ENCODE data around the gene TUT4.

Gene TUT4

GRCh38 chr1:52482326-52483004 lies 70.4 kb downstream of the TUT4 start:
- Histone ChIP-seq H4K20me1 (ENCODE audit: insufficient read depth, low read length) (no peaks in the 10 kb centered on the region), H3K4me1 (ENCODE audit: low read length) (no peaks in the 10 kb centered on the region), H3K9me3 (ENCODE audit: insufficient read depth, low read length) (no peaks in the 10 kb centered on the region), H3K4me2 (ENCODE audit: low read length) (no peak overlapping the region), H3K4me3 (ENCODE audit: low read length) (no peak overlapping the region), H3K27me3 (ENCODE audit: low read depth, low read length) (no peaks in the 10 kb centered on the region), H3K36me3 (replicated peaks; ENCODE audit: low read depth, low read length) (no peaks in the 10 kb centered on the region), H3K9ac (ENCODE audit: low read length) (no peak overlapping the region), H2AFZ (ENCODE audit: low read depth, low read length) (no peak overlapping the region), H3K79me2 (ENCODE audit: low read length) (no peaks in the 10 kb centered on the region), H3K27ac (ENCODE audit: low read length) (no peak overlapping the region)
- TF ChIP-seq, protein P1, sequence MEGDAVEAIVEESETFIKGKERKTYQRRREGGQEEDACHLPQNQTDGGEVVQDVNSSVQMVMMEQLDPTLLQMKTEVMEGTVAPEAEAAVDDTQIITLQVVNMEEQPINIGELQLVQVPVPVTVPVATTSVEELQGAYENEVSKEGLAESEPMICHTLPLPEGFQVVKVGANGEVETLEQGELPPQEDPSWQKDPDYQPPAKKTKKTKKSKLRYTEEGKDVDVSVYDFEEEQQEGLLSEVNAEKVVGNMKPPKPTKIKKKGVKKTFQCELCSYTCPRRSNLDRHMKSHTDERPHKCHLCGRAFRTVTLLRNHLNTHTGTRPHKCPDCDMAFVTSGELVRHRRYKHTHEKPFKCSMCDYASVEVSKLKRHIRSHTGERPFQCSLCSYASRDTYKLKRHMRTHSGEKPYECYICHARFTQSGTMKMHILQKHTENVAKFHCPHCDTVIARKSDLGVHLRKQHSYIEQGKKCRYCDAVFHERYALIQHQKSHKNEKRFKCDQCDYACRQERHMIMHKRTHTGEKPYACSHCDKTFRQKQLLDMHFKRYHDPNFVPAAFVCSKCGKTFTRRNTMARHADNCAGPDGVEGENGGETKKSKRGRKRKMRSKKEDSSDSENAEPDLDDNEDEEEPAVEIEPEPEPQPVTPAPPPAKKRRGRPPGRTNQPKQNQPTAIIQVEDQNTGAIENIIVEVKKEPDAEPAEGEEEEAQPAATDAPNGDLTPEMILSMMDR (IDR thresholded peaks at IDR 0.05; ENCODE audit: low read depth, low read length), result no peak
- TF ChIP-seq EZH2phosphoT487 (IDR thresholded peaks at IDR 0.05; ENCODE audit: low read depth), result no peak

- H3K4me1 ChIP-seq (ENCODE audit: low read length), result no peaks in the 10 kb centered on the region
- no peaks in the 10 kb centered on the region for H3K27me3 ChIP-seq (ENCODE audit: low read depth, low read length)
- H2AFZ ChIP-seq (ENCODE audit: low read depth, low read length), result no peak overlapping the region
- no peak overlapping the region for H3K4me3 ChIP-seq (ENCODE audit: low read length)
- H3K9ac ChIP-seq (ENCODE audit: low read length), result no peak overlapping the region
- TF ChIP-seq EZH2phosphoT487 (IDR thresholded peaks at IDR 0.05; ENCODE audit: low read depth), result no peak
- TF ChIP-seq, protein P1 (IDR thresholded peaks at IDR 0.05; ENCODE audit: low read depth, low read length), result no peak
- H3K9me3 ChIP-seq (ENCODE audit: insufficient read depth, low read length), result no peaks in the 10 kb centered on the region
- H3K4me2 ChIP-seq (ENCODE audit: low read length), result no peak overlapping the region
- no peaks in the 10 kb centered on the region for H3K79me2 ChIP-seq (ENCODE audit: low read length)
- H3K27ac ChIP-seq (ENCODE audit: low read length), result no peak overlapping the region
- no peaks in the 10 kb centered on the region for H4K20me1 ChIP-seq (ENCODE audit: insufficient read depth, low read length)
- H3K36me3 ChIP-seq (replicated peaks; ENCODE audit: low read depth, low read length), result peaks cover 4% of the 10 kb centered on the region
Observed at GRCh38 chr1:52479076-52479475, 73.8 kb downstream of the TUT4 start.

- H4K20me1 ChIP-seq (ENCODE audit: insufficient read depth, low read length), result no peaks in the 10 kb centered on the region
- H3K36me3 ChIP-seq (replicated peaks; ENCODE audit: low read depth, low read length), result peaks cover 4% of the 10 kb centered on the region
- TF ChIP-seq, protein P1 (IDR thresholded peaks at IDR 0.05; ENCODE audit: low read depth, low read length), result no peak
- no peak for TF ChIP-seq EZH2phosphoT487 (IDR thresholded peaks at IDR 0.05; ENCODE audit: low read depth)
- no peaks in the 10 kb centered on the region for H3K27me3 ChIP-seq (ENCODE audit: low read depth, low read length)
- no peak overlapping the region for H3K9ac ChIP-seq (ENCODE audit: low read length)
- no peak overlapping the region for H3K4me2 ChIP-seq (ENCODE audit: low read length)
- H2AFZ ChIP-seq (ENCODE audit: low read depth, low read length), result no peak overlapping the region
- no peaks in the 10 kb centered on the region for H3K9me3 ChIP-seq (ENCODE audit: insufficient read depth, low read length)
- no peaks in the 10 kb centered on the region for H3K79me2 ChIP-seq (ENCODE audit: low read length)
- H3K27ac ChIP-seq (ENCODE audit: low read length), result no peak overlapping the region
- no peaks in the 10 kb centered on the region for H3K4me1 ChIP-seq (ENCODE audit: low read length)
- H3K4me3 ChIP-seq (ENCODE audit: low read length), result no peak overlapping the region
Observed at GRCh38 chr1:52477876-52478275, 75.0 kb downstream of the TUT4 start.

DNA sequence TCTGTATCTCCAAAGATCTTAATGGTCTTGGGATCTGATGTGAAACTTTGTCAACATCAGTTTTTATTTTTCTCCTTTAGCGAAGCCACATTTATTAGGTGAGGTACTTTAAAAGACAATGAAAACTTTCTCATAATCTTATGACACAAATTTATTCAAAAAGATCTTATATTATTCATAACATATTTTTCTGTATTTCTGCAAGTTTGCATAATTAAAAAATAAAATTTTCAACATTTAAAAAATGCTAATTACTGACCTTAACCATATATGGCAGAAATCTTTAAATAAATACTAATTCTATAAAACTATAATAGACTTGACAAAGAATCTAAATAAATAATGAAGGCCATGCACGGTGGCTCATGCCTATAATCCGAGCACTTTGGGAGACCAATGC lies 75.9 kb downstream of the TUT4 start:
- Histone ChIP-seq H2AFZ (ENCODE audit: low read depth, low read length) (no peak overlapping the region), H3K27ac (ENCODE audit: low read length) (no peak overlapping the region), H3K4me2 (ENCODE audit: low read length) (no peak overlapping the region), H4K20me1 (ENCODE audit: insufficient read depth, low read length) (no peaks in the 10 kb centered on the region), H3K4me3 (ENCODE audit: low read length) (no peak overlapping the region), H3K36me3 (replicated peaks; ENCODE audit: low read depth, low read length) (peaks cover 4% of the 10 kb centered on the region), H3K4me1 (ENCODE audit: low read length) (no peaks in the 10 kb centered on the region), H3K9ac (ENCODE audit: low read length) (no peak overlapping the region), H3K27me3 (ENCODE audit: low read depth, low read length) (no peaks in the 10 kb centered on the region), H3K9me3 (ENCODE audit: insufficient read depth, low read length) (no peaks in the 10 kb centered on the region), H3K79me2 (ENCODE audit: low read length) (no peaks in the 10 kb centered on the region)
- TF ChIP-seq, protein P1 (IDR thresholded peaks at IDR 0.05; ENCODE audit: low read depth, low read length), result no peak
- TF ChIP-seq EZH2phosphoT487 (IDR thresholded peaks at IDR 0.05; ENCODE audit: low read depth), result no peak

All from OCI-LY3 (cell line).